NCI-H526 treated with DMSO at 0.1 percent for 48 hours (cell line): ENCODE results near the gene KLHL3.

Experiments used
- DNase-seq: peaks from one replicate; lab custom pipeline; 2025; lab: John Stamatoyannopoulos, UW

KLHL3 gene

DNA sequence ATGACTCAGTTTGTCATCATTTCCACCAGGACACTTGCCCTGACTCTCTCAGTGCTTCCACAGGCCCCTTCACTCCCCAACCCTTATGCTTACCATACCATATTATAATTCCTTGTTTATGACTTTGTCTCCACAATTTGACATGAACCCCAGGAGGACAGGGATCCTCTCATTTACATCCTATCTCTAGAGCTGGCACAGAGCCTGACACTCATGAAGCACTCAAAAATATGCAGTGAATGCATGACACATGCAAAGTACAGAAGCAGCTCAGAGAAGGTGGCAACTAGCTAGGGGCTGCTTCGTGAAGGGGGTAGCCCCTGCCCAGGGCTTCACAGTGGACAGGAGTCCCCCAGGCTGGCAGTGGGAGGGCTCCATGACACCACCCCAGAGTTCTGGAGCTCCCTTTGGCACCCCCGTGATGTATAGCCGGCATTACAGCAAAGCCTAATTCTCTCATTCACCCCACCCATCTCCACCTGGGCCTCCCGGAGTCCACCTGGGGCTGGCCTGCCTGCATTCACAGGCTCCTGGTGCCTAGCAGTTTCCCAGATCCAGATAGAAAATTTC is 124.8 kb downstream of the KLHL3 start:
- DNase-seq: no peak

DNA sequence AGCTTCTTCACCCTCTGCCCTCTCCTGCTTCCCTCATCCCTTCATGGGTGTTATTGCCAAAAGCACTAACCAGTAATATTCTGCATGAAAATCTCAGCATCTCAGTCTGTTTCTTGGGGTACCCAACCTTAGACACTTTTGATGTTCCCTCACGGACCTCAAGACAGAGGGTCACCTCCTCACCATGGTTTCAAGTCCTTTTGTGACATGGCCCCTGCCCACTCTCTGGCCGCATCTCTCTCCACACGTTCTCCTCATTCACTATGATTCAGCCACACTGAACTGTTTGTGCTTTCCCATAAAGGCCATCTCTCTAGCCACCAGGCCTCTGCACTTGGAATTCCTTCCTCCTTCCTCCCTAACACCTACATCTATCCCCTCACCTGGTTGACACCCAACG is 125.3 kb downstream of the KLHL3 start:
- no peak for DNase-seq

DNA sequence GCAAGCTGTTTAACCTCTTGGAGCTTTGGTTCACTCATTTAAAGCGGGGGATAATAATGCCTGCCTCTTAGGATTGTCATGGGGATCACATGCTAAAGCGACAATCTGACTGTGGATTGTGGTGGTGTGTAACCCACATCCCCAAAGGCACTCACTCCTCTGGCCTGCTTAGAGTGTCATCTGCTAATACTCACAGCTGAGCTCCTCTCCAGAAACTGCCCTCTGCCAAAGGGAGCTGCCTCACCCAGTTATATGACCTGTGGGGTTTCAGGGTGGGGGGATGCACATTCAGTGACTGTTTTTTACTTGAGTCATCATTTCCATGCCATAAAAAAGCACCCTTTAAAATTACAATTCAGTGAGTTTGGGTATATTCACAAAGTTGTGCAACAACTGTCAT is 126.8 kb downstream of the KLHL3 start:
- DNase-seq: no peak

DNA sequence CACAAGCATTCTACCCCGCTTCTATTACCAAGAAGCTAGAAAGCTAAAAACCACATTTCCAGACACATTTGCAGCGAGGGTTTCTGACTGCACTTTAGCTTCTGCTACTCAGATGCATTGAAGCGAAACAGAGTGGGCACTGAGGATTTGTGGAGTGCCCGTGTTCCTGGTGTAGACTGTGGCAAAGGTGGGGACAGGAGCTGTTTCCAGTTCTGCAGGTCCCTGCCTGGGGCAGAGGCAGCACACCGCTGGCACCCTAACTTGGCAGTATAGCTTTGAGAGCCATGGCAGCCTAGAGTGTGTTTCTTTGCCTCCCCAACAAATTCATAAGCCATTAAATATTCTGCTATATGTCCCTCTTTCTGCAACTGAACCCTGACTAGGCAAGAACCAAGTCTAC is 128.1 kb downstream of the KLHL3 start:
- DNase-seq: no peak

DNA sequence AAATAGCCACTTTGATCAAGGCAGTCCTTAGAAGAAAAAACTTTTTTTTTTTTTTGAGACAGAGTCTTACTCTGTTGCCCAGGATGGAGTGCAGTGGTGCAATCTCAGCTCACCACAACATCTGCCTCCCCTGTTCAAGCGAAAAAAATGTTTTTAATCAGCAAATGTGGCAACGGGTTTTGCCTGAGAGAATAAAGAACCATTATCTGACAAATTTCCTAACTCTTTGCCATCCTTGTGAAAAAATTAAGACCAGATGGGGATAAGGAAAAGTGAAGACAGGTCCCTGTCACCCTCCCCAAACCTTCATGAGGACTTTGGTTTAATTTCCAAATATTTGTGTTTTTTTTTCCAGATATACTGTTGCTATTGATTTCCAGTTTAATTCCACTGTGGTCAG is 129.5 kb downstream of the KLHL3 start:
- no peak for DNase-seq

DNA sequence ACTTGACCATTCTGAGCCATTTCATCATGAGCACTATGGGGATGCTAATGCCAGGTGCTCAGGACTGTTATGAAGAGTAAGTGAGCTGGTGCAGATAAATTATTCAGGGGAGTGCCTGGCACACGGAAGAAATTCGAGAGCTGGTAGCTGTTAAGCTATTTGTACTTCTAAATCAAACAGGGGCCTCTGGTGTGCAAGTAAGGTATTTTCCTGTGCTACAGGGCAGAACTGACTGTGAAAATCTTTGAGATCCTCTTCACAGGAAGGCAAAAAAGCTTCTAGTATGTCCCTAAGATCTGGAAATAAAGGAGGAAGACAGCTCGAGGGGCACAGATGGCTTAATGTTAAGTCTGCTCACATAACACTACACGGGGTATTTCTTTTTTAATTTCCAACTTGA is 130.5 kb downstream of the KLHL3 start:
- peak; percentile 89 for DNase-seq

DNA sequence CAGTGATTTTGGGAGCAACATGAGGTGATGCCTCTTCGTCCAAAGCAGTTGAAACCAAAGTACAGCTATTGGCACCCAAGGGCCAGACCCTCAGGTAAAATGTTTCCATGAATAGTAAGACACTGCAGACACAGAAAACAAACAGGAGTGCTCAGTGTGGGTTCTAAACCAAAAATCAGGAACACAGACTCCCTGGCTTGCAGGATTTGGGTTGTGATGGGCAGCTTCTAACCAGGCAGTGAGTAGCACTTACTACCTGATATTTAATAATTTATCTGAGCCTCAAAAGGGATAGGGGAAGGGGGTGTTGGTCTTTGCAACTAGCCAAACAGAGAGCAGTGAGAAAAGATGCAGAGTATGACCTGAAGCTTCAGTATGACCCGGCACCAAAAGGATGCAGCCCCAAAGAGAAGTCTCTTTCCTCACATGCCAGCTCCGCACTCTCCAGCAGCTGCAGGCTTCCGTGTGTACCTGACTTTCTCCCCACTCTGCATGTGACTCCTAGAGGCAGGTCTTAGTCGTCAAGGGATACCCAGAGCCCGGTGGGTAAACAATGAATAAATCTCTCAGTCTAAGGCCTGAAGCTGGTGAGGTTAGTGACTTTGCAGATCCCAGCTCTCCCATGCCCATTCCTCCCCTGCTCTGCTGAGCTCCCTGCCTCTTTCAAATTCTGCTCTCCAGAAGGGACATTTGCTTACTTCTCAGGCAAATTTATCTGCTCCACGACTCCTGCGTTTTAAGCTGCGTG is 131.4 kb downstream of the KLHL3 start:
- peak; percentile 89 for DNase-seq

DNA sequence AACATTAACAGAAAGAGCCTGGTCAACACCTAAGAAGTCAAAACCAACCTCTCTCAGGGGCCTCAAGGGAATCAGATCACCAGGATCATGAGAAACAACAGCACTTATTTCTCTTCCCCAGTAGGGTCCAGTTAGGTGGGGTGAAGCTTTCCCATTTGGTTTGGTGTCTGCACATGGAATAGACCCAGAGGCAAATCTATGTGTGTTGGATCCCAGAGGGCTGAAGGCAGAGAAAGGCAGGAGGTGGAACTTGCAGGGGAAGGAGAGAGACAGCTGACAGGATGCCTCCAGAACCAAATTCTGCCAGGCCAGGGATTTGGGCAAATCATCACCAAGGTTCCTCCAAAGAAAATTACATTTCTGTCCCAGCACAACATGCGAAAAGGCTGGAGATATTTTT is 132.0 kb downstream of the KLHL3 start:
- no peak for DNase-seq

DNA sequence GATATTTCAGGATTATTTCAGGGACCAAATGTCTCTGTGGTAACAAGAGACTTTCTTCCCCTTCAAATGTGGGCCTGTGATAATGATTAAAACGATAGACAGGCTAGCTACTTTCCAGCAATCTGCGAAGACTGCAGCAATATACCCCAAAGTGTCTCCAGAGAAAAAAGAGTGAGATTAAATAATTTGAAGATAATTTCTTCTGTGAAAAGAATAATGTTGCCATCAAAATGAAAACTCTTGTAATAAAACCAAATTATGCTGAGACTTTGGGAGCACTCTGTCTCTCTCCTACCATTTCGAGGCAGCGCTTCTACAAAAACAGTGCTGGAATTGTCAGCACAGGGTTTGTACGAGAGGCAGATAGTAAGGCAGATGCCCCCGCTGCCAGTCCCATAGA is 132.5 kb downstream of the KLHL3 start:
- no peak for DNase-seq

DNA sequence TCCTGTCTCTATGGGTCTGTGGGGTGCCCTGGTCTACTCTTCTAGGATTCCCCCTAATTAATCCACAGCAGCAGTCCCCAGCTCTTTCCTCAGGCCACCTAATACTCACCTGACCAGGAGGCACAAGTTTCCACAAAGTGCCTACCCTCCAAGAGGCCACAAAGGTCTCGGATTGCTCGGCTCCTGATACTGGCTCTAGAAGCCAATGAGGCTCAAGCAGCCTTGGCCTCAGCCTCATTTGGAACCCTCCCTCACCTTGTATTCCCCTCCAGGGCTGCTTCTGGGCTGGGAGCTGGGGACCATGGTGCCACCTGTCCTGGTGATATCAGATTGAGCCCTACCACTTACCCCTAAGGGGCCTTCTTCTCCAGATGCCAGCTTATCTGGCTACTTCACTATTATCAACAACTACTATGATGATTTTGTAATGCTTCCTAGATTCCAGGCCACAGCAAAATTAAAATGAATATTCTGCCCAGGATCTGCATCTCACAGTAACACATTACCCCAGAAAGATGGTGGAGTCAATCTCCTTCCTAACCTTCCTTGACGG is 133.1 kb downstream of the KLHL3 start:
- no peak for DNase-seq

DNA sequence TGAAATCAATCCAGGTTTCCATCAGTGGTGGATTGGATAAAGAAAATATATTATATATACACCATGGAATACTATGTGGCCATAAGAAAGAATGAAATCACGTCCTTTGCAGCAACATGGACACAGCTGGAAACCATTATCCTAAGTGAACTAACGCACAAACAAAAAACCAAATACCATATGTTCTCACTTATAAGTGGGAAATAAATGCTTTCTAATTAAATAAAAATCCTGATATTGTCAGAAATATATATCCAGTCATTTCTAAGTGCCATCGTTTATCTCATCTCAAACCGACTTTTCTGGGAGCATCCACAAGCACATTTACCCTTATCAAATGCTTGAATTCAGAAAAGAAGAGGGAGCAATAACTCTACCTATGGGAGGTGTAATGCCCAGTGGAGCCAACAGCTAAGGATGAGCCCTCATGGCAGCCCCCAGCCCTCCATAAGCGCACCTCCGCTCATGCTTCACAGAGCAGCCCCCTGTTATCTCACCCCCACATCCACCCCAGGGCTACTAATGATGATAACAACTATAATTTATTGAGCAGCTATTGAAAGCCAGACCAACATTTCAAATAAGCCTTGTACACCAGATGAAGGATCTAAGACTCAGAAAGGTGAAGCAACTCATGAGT is 135.0 kb downstream of the KLHL3 start:
- no peak for DNase-seq

DNA sequence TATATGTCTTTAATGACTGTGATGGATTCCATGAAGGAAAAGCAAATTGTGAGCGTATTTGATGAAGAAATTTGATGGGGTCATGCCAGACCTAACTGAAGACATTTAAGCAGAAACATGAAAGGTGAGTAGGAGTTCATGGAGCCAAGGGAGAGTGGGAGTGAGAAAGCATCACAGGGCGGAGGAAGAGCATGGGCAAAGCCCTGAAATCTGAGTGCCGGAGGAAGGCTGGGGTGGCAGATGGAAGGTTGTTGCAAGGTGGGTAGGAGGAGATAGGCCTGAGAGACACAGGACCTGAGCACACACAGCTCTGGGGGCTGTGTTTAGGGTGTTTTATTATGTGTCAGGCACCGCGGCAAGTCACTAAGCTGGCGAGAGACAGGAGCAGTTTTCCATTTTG is 136.4 kb downstream of the KLHL3 start:
- DNase-seq: no peak

DNA sequence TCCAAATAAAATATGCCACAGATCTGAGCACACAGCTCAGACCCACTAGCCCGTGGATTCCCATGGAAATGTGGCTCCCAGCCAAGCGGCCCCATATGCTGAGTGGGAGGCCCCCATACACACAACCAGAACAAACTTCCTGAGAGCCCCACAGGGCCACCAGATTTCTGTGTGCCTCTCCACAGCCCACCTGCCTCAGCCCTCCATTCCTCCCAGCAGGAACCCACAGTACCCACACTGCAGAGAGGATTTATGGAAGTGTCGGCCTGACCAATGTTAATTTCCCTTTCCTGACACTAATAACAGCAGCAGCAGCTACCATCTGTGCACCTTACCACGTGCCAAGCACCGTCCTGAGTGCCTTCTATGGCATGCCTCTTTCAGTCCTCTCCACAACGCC is 137.5 kb downstream of the KLHL3 start:
- no peak for DNase-seq

DNA sequence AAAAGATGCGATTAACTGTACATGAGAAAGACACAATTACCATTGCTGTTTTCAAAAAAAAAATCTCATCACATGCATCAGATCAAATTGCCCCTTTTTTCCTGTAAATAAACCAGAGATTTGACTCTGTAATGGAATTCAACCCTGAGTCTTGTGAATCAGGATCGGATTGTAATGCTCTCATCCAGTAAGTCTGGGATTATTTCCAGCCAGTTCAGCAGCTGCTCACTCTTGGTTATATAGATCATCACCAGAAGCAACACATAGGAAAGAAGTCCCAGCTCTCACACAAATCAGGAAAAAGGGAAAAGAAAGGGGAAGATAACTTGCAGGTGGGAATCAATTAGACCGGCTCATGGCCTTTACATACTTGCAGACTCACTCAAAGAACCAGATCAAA is 138.9 kb downstream of the KLHL3 start:
- no peak for DNase-seq

DNA sequence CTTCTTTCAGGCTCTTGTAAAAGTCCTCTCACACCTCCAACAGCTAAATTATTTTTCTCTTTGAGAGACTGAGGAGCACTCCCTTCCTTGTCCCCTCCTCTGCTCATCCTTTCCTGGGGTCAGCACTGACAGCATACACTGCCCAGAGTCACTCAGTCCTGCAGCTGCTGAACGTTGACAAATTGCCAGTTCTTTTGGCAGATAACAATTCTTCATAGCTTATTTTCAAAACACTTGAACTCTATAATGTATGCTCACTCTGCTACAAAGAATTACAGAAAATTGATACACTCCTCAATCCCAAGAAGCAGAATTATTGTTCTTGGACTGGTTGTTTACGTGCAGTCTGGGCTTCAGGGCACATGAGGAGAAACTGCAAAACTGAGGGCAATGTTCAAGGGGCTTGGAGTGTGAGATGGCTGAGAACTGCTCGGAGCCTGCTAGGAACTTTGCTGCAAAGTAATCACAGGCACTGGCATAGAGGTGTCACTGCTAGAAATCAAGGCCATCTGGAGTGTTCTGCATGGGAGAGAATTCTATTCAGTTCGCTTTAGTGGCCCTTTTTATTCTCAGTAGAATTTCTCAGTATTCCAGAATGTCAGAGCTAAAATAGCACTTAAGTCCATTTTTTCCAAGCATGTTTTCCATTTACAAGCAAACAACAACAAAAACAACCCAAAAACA is 140.4 kb downstream of the KLHL3 start:
- DNase-seq: no peak

DNA sequence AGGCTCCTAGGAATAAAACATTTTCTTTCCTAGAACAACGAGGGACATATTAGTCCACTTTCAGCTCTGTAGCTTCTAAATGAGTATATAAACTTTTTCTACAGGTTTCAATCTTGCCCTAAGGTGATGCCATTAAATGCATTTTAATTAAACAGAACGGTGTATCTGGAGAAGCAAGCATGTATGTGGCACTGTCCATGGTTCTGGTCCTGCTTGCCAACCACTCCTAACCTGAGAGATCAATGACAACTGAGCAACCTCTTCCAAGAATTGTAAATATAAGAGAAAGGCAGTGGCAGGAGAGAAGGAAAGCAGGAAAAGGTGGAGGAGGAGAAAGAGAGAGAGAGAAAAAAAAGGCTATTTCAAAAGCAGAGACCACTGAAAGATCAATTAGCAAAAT is 141.2 kb downstream of the KLHL3 start:
- no peak for DNase-seq

DNA sequence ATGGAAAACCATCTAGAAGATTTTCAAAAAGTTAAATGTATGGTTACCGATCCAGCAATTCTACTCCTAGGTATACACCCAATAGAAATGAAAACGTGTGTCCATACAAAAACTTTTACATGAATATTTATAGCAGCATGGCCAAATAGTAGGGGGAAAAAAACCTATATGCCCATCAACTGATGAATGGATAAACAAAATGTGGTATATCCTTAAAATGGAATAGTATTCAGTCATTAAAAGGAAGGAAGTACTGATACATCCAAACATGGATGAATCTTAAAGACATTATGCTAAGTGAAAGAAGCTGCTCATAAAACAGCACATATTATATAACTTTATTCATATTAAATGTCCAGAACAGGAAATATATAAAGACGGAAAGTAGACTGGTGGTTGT is 143.6 kb downstream of the KLHL3 start:
- no peak for DNase-seq

DNA sequence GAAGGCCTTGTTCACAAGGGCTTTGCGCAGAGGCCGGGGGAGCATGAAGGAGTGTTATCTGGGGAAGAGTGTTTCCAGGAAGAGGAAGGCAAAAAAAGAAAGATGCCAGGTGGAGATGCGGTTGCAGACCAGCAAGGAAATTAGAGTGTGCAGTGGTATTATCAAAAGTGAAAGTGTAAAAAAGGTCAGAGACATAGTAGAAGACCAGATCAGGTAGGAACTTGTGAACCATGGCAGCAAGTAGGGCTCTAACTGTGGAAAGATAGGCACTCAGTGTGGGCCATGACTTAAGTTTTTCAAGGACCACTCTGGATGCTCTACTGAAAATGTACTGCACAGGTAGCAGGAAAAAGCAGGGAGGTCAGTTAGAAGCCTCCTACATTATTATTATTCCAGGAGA is 146.7 kb downstream of the KLHL3 start:
- DNase-seq: no peak

DNA sequence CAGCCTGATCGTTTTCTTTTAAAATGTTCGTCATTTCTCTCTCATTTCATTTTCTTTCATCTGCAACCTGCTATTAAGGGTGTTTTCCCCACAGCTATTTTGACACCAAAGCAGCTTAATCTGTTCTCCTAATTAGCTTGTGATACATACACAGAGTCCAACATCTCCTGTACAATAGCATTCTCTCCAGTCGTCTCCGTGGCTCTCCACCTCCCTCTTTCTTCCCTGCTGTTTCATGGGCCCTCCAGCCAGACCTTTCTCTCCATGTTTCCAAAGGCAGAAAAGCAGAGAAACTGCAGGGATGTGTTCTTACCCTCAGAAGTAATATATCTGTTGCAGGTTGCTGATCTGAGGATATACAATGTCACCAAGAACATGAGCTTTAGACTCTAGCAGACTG is 148.0 kb downstream of the KLHL3 start:
- no peak for DNase-seq

DNA sequence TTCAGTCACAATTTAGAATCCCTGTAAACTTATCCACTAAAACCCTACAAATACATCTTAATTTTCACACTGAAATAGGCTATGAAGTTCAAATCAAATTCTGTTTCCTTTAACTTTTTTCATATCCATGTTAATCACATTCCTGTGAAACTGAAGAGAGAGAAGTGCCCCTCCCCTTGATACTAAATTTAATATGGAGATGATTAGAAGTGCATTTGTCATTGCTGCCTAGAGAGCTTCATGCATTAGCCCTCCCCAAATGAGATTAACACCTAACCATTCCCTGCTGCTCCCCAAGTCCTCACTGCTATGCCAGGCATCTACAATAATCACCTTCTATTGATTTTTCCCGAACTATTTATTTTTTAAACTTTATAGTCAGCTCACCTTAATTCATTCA is 151.6 kb downstream of the KLHL3 start:
- no peak for DNase-seq

DNA sequence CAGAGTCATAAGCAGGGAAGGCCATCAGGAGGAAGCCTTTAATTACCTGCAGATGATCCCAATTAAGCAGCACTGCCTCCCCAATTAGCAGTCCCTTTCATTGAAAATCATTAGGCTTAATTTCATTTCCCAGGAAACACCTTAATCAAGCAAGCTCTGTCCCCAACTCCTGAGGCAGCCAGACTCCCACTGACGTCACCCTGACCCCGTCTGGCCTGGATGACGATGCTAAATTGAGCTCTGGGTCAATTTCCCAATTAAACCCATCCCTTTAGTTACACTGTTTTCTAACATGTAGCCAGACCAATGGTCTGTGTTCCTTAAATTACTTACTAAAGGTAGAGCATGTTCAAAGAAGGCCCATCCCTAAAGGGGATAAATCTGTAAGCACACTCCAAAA is 152.8 kb downstream of the KLHL3 start:
- DNase-seq: no peak

DNA sequence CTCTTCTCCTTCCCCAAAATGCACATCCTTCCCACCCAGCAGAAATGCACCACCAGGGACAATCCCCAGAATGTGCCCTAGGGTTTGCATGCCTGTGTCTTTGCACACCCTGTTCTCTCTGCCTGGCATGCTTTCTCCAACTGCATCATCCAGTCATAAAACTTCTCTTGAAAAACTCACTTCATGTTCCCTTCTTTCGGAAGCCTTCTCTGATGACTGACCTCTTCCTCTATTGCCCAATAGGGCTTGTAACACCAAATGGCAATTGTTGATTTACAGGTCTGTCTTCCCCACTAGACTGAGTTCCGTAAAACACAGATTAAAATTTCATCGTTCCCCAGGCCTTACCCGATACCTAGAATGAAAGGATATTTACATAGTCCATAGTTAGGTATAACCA is 153.7 kb downstream of the KLHL3 start:
- DNase-seq: no peak

DNA sequence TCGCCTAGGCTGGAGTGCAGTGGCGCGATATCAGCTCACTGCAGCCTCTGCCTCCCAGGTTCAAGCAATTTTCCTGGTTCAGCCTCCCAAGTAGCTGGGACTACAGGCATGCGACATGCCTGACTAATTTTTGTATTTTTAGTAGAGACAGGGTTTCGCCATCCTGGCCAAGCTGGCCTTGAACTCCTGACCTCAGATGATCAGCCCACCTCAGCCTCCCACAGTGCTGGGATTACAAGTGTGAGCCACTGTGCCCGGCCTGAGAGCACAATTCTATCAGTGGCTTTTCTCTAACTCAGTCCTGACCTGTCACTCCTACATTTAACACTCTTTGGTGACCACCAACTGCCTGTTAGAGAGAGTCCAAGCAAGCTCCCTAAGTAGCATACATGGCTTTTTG is 154.1 kb downstream of the KLHL3 start:
- DNase-seq: no peak
